Kidney (tissue), 14 donors: ENCODE measurements around the gene PHACTR2. TPM values are rescaled to one million over a fixed set of nuclear protein-coding genes. Genes with fewer than 3 reads are reported as not detected.

Source experiments
- DNase-seq, 5 donors: peaks; one replicate each; pipeline ENCODE4 v3.0.0-alpha.2; 2013 to 2020
- FAIRE-seq: peaks from 2 replicates; lab custom pipeline; 2012; peaks lifted over from hg19 to GRCh38; lab: Jason Lieb, UNC
- H3K27ac ChIP-seq, 2 donors: one replicate each; pipeline ENCODE4 v1.7.0; 2013; ENCODE audit warnings: low read depth in 2 of 2, low read length in 2 of 2, inconsistent platforms in 1 of 2
- H3K27me3 ChIP-seq: one replicate; pipeline ENCODE4 v1.7.1; 2013; ENCODE audit warnings: low read length, inconsistent platforms; ENCODE audit not compliant: control insufficient read depth, insufficient read depth
- H3K36me3 ChIP-seq, 3 donors: one replicate each; pipeline versions ENCODE4 v1.7.0 to v1.7.1; 2013; ENCODE audit warnings: low read length in 3 of 3, control low read depth in 1 of 3, inconsistent platforms in 1 of 3; ENCODE audit not compliant: insufficient read depth in 3 of 3, control insufficient read depth in 2 of 3
- H3K4me1 ChIP-seq, 3 donors: one replicate each; pipeline versions ENCODE4 v1.7.0 to v1.7.1; 2013; ENCODE audit warnings: low read length in 3 of 3, inconsistent platforms in 1 of 3, low read depth in 1 of 3; ENCODE audit not compliant: control insufficient read depth in 2 of 3, insufficient read depth in 2 of 3
- H3K4me3 ChIP-seq, 3 donors: one replicate each; pipeline versions ENCODE4 v1.7.0 to v1.8.1; 2013; ENCODE audit warnings: low read length in 3 of 3, control low read depth in 1 of 3, inconsistent platforms in 1 of 3
- H3K9ac ChIP-seq, 3 donors: one replicate each; pipeline versions ENCODE4 v1.7.0 to v1.7.1; 2013; ENCODE audit warnings: low read length in 3 of 3, control low read depth in 1 of 3, inconsistent platforms in 1 of 3
- H3K9me3 ChIP-seq, 3 donors: one replicate each; pipeline versions ENCODE4 v1.7.0 to v1.7.1; 2013; ENCODE audit warnings: low read length in 3 of 3, control low read depth in 1 of 3, inconsistent platforms in 1 of 3; ENCODE audit not compliant: control insufficient read depth in 2 of 3, insufficient read depth in 1 of 3
- intact Hi-C: fragments of 100-400 bp; cut with DNase I; formaldehyde crosslinking; loops from one replicate; pipeline ENCODE4 v1.11.1; 2022
- polyA plus RNA-seq: library from polyadenylated mRNA; stranded (reverse); fragments of 350-450 nt; fragmentation: Illumina TruSeq; extraction: RNeasy Lipid Tissue Mini Kit (QIAGEN cat#74804); gene quantifications from one replicate; pipeline ENCODE4 v1.2.3, GENCODE V29; 2014; ENCODE audit warnings: low read depth, low replicate concordance; ENCODE audit not compliant: insufficient read depth
- total RNA-seq: library from RNA; stranded (reverse); fragmentation: NEBNext Ultra II Directional; extraction: Animal tissue kit (Norgen Biotek cat#: 25700); gene quantifications from one replicate; pipeline ENCODE4 v1.2.1, GENCODE V29; 2021
- TF ChIP-seq, protein P1 (sequence below): IDR thresholded peaks from 3 replicates; pipeline ENCODE4 v1.5.1; 2012; ENCODE audit warnings: mild to moderate bottlenecking, moderate library complexity, borderline replicate concordance; ENCODE audit not compliant: insufficient read depth; ENCODE audit errors: extremely low read depth
- donor health status: control.
- donor health status: control.
- donor health status: control.
- donor health status: control.
- donor health status: control.
- donor health status: DM: yes; HTN: yes; CAD: no.
- donor health status: Normal renal cell carcinoma (clear cell type).

Gene PHACTR2
- total and polyA plus RNA-seq, 2 donors from 2014 or later, result 3.5 to 56.1 TPM

DNA sequence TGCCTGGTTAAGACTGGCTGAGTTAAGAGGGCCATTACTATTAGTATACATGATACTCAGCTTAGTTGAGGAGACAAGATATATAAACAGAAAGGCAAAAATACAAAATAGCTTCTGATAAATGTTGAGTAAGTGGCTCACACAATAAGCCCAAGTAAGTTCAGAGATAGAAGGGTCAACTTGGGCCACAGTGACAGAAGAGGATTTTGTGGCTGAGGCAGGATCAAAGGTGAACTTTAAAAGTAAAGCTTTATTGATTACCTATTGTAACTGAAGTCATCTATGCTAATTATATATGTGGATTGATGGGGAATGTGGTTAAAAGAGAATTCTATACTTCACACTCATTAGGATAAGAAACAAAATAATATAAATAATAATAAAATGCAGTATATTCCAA lies 80.8 kb downstream of the PHACTR2 start:
- TF ChIP-seq, protein P1, sequence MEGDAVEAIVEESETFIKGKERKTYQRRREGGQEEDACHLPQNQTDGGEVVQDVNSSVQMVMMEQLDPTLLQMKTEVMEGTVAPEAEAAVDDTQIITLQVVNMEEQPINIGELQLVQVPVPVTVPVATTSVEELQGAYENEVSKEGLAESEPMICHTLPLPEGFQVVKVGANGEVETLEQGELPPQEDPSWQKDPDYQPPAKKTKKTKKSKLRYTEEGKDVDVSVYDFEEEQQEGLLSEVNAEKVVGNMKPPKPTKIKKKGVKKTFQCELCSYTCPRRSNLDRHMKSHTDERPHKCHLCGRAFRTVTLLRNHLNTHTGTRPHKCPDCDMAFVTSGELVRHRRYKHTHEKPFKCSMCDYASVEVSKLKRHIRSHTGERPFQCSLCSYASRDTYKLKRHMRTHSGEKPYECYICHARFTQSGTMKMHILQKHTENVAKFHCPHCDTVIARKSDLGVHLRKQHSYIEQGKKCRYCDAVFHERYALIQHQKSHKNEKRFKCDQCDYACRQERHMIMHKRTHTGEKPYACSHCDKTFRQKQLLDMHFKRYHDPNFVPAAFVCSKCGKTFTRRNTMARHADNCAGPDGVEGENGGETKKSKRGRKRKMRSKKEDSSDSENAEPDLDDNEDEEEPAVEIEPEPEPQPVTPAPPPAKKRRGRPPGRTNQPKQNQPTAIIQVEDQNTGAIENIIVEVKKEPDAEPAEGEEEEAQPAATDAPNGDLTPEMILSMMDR, result no peak
- Histone ChIP-seq H3K9ac (no peak overlapping the region), H3K4me3 (no peak overlapping the region), H3K9me3 (no peaks in the 10 kb centered on the region), H3K36me3 (no peaks in the 10 kb centered on the region), H3K4me1 (no peaks in the 10 kb centered on the region), H3K27ac (no peak overlapping the region), H3K27me3 (no peaks in the 10 kb centered on the region)
- FAIRE-seq (no peak), DNase-seq (no peak)
- intact Hi-C loops, result no loop called here

DNA sequence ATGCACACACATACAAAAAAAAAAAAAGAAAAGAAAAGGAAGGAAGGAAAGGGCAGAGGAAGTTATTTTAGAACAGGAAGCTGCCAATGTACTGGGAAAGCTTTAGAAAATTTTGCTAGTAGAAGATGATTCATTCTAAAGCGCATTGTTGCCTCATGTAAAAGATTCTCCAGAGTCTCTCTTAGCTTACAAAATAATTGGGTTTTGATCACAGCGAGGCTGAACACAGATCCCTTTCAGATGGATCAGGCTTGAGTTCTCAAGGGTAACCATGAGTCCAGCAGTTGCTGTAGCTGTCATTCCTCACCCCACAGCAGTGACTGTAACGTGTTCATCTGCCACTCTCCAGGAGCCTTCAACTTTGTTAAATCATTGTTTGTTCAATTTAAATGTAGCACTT lies 81.9 kb downstream of the PHACTR2 start:
- no peak for FAIRE-seq
- H3K4me3 ChIP-seq, result no peak overlapping the region

DNA sequence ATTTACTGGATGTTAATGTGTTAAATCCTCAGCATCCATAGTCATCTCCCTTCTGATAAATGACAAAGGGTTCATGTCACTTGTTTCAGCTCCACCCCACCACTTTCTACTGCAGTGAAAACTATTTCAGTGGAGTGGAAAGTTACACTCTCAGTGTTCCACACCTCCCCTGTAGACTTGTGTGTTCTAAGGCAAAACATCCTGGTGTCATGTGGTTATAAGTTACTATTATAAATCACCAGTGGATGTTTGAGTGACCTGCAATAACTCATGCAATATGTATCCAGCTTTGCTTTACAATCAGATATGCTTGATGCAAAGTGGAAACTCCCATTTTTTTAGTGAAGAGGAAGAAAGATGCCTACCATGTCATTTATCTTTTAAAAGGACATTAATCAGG lies 83.3 kb downstream of the PHACTR2 start:
- Histone ChIP-seq H3K27ac (no peak overlapping the region), H3K9ac (no peak overlapping the region), H3K27me3 (no peaks in the 10 kb centered on the region), H3K9me3 (no peaks in the 10 kb centered on the region), H3K4me3 (no peak overlapping the region), H3K4me1 (no peaks in the 10 kb centered on the region), H3K36me3 (peaks cover 0 to 3% (median 0%) of the 10 kb centered on the region in 3 donors)
- FAIRE-seq, result no peak
- intact Hi-C loops, result no loop called here
- no peak for DNase-seq
- TF ChIP-seq, protein P1, result no peak

More for the DNA sequence above, 81.9 kb downstream of the PHACTR2 start:
- H3K27ac ChIP-seq, result no peak overlapping the region
- TF ChIP-seq, protein P1, result no peak
- no peaks in the 10 kb centered on the region for H3K4me1 ChIP-seq
- H3K9ac ChIP-seq, result no peak overlapping the region
- no peaks in the 10 kb centered on the region for H3K36me3 ChIP-seq
- DNase-seq, result no peak
- intact Hi-C loops, result no loop called here
- no peaks in the 10 kb centered on the region for H3K27me3 ChIP-seq
- no peaks in the 10 kb centered on the region for H3K9me3 ChIP-seq

DNA sequence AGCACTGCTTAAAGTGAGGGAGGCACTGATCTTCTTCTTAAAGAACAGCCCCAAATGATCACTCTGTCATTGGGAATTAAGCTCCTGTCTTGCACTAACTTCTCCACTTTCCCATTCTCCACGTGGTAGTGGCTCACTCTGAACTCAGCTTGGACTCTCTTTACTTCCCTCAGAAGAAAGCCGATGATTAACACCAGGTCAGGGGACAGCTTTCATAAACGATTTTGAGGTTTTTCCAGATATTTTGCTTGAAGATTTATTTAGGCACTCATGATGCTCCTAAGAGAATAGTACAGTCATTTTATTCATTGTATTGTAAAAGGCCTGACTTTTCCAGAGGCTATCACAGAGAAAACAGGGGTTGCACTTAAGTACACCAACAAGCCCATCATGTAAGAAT lies 84.4 kb downstream of the PHACTR2 start:
- Histone ChIP-seq H3K36me3 (peaks cover 0 to 3% (median 0%) of the 10 kb centered on the region in 3 donors), H3K4me1 (no peaks in the 10 kb centered on the region), H3K27ac (no peak overlapping the region), H3K4me3 (no peak overlapping the region), H3K27me3 (no peaks in the 10 kb centered on the region), H3K9me3 (no peaks in the 10 kb centered on the region), H3K9ac (no peak overlapping the region)
- FAIRE-seq, result no peak
- DNase-seq, result no peak
- TF ChIP-seq, protein P1, result no peak
- intact Hi-C loops, result no loop called here
